Astrocyte of the spinal cord (primary cell): ENCODE data around the gene TIMELESS.

Experiments
- DNase-seq: peaks from one replicate; pipeline ENCODE4 v3.0.0; 2011; ENCODE audit warnings: low read depth, low spot score
- H3K4me3 ChIP-seq: 2 replicates; pipeline ENCODE4 v1.5.1; 2011; ENCODE audit warnings: low read depth, mild to moderate bottlenecking, low read length, moderate library complexity
- in situ Hi-C: cut with HindIII; loops from 2 replicates; pipeline ENCODE4 v1.10.0; 2017; ENCODE audit warnings: low sequenced_read_pairs
- TF ChIP-seq, protein P1 (sequence below): IDR thresholded peaks from 2 replicates; pipeline ENCODE4 v1.5.1; 2012; ENCODE audit warnings: low read depth, mild to moderate bottlenecking, low read length, inconsistent platforms

The TIMELESS gene

DNA sequence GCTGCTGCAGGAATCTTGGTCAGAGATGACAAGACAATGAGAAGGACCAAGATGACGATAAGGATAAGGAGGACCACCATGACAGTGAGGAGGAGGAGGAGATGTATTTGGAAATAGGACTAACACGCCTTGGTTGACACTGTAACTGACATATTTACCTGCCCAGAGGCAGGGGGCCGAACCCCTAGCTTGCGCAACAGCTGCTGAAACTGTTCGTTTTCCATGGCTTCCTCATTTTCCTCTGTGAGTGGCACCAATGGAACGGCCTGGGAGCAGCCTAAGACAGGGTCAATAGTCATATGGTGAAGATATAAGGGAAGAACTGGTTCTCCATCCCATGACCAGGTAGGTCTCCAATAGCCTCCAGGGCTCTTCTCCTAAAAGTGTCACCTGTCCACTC lies 28.8 kb downstream of the TIMELESS start:
- TF ChIP-seq, protein P1, sequence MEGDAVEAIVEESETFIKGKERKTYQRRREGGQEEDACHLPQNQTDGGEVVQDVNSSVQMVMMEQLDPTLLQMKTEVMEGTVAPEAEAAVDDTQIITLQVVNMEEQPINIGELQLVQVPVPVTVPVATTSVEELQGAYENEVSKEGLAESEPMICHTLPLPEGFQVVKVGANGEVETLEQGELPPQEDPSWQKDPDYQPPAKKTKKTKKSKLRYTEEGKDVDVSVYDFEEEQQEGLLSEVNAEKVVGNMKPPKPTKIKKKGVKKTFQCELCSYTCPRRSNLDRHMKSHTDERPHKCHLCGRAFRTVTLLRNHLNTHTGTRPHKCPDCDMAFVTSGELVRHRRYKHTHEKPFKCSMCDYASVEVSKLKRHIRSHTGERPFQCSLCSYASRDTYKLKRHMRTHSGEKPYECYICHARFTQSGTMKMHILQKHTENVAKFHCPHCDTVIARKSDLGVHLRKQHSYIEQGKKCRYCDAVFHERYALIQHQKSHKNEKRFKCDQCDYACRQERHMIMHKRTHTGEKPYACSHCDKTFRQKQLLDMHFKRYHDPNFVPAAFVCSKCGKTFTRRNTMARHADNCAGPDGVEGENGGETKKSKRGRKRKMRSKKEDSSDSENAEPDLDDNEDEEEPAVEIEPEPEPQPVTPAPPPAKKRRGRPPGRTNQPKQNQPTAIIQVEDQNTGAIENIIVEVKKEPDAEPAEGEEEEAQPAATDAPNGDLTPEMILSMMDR = no peak
- DNase-seq = no peak
- H3K4me3 ChIP-seq = no peak overlapping the region
- in situ Hi-C loops = no loop called here

DNA sequence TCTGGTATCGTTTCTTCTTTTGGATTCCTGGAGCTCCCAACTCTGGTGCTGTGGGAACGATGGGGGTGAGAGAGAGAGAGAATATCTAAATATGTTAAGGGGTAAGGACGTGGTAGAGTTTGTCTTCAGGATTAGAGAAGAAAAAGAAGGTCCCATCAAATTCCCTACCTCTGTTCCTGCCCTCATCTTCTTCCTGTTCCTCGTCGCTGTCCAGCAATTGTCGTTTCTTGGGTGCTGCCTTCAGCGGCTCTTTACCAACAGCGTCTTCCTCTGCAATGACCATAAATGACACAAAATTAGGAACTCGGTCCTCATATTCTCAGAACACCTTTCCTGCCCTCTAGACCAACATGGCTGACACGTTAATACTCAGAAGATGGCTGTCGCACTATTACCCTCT lies 31.5 kb downstream of the TIMELESS start:
- TF ChIP-seq, protein P1 = no peak
- no peak overlapping the region for H3K4me3 ChIP-seq
- DNase-seq = no peak
- in situ Hi-C loops = no loop called here

DNA sequence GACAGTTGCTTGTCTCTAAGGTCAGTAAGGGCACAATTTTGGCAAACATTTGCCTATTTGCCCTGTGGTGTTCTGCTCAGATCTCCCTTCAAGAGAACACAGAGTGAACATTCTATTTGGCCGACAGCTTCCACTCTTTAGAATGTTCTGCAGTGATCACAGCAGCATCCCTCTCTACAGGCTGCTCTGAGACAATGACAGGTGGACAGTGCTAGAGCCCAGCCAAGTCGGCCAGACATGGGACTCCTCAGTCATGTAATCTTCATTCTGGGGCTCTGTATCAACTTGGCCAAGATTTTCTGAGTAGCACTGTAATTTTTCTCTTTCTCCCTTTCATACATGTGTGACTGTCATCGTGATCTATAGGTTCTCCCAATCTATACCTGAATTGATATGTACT lies 34.8 kb downstream of the TIMELESS start:
- in situ Hi-C loops = no loop called here

DNA sequence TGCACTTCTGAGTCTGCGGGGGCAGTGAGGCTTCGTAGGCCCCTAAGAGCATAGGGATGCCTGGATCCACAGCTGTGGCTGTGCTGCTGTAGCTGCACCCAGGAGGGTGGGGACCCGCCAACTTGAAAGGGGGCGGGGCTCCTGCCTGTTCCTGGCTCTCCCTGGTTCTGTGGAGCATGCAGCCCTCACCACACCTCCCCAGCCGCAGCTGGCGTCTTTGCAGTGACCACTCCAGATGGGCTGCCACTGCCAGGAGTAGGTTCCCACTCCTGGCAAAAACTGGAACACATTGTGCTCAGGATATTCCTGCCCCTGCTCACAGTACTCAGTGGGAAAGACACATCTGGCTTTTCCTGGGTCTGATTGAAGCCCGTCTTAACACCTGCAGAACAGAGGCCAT lies 35.8 kb downstream of the TIMELESS start:
- no peak overlapping the region for H3K4me3 ChIP-seq
- no peak for DNase-seq
- TF ChIP-seq, protein P1 = no peak
- in situ Hi-C loops = no loop called here

More for the DNA sequence above, 34.8 kb downstream of the TIMELESS start:
- H3K4me3 ChIP-seq = no peak overlapping the region
- TF ChIP-seq, protein P1 = no peak
- DNase-seq = no peak

DNA sequence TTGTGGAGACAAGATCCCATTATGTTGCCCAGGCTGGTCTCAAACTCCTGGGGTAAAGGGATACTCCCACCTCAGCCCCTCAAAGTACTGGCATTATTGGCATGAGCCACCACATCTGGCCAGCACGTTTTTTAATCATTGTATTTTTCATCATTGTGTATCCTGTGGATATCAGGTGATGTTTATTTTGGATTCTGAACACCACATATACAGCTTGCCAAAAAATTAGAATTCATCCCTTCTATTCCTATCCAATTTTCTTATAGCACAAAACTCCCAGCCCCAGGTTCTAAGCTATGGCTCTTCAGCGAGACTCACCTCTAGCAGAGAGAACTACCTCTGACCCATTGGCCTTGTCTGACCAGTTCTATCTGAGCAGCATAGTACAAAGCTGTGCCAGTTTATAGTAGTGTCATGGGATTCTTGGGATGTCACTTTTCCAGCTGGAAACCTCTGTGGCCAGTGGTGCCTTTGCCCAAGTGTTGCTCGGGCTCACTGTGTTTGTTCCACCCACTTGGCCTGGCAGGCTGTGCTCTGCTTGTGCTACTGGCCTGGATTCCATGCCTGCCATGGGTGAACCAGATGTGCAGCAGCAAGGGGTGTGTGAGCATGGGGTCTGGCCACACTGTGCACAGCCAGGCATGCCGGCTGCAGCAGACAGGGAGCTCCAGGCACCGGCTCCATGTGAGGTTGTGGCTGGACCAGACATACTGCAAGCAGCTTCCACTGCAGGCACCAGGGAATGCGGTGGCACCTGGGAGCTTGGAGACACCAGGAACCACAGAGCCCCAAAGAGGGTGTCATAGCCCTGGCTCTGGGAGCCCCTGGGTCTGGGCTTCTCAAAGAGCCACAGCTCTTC lies 37.2 kb downstream of the TIMELESS start:
- TF ChIP-seq, protein P1 = no peak
- in situ Hi-C loops = no loop called here
- H3K4me3 ChIP-seq = no peak overlapping the region
- no peak for DNase-seq

DNA sequence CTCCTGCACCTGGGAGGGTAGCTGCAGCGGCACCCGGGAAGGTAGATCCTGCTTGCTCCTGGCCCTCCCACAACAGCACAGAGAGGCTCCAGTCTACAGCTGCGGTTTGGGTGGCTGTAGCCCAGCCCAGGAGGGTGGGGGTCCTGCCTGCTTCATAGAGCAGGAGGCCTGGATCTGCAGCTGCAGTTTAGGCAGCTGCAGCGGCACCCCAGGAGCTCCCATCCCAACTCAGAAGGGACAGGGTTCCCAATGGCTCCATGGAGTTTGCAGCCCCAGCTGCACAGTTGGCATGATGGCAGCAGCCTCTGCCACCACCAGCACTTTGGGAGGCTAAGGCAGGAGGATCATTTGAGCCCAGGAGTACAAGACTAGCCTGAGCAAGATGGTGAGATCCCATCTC lies 38.5 kb downstream of the TIMELESS start:
- in situ Hi-C loops = no loop called here
- no peak for DNase-seq
- H3K4me3 ChIP-seq = no peak overlapping the region
- TF ChIP-seq, protein P1 = no peak
